Measurements from ENCODE around the gene ABCA5. TPM values are rescaled to one million over a fixed set of nuclear protein-coding genes. Genes with fewer than 3 reads are reported as not detected.
"Not testable (repeated sequence)": the region's sequence is repeated elsewhere in the genome, so short reads cannot be mapped to it uniquely, and the experiment has no call there.

Gene ABCA5
- polyA plus RNA-seq, 1 experiment: 6.5 TPM

GRCh38 chr17:69300222-69300621, 26.7 kb downstream of the ABCA5 start:
- ChIA-PET CTCF (no interaction called here), POLR2A (no interaction called here)
- no peak for DNase-seq (ENCODE audit: low read depth)
- no peaks in the 10 kb centered on the region for H3K27me3 ChIP-seq (ENCODE audit: control insufficient read depth, insufficient read depth, low read length)
- TF ChIP-seq CTCF (IDR thresholded peaks at IDR 0.05; ENCODE audit: insufficient read depth, low read depth, low read length): no peak
- no peaks in the 10 kb centered on the region for H3K36me3 ChIP-seq (ENCODE audit: control insufficient read depth, insufficient read depth, low read length)
- no peak overlapping the region for H3K4me3 ChIP-seq (ENCODE audit: low read depth, low read length)

- H3K36me3 ChIP-seq (ENCODE audit: control insufficient read depth, insufficient read depth, low read length); H3K4me3 ChIP-seq (ENCODE audit: low read depth, low read length); POLR2A ChIA-PET; DNase-seq (ENCODE audit: low read depth); H3K27me3 ChIP-seq (ENCODE audit: control insufficient read depth, insufficient read depth, low read length); CTCF ChIA-PET: not testable (repeated sequence)
Observed at GRCh38 chr17:69298120-69298722, 28.7 kb downstream of the ABCA5 start.

- H3K4me3 ChIP-seq (ENCODE audit: low read depth, low read length): no peak overlapping the region
- ChIA-PET CTCF (no interaction called here), POLR2A (no interaction called here)
- DNase-seq (ENCODE audit: low read depth): no peak
- no peak for TF ChIP-seq CTCF (IDR thresholded peaks at IDR 0.05; ENCODE audit: insufficient read depth, low read depth, low read length)
- no peaks in the 10 kb centered on the region for H3K27me3 ChIP-seq (ENCODE audit: control insufficient read depth, insufficient read depth, low read length)
- H3K36me3 ChIP-seq (ENCODE audit: control insufficient read depth, insufficient read depth, low read length): no peaks in the 10 kb centered on the region; the same call in 1 of the 2 replicates
Observed at GRCh38 chr17:69287168-69287567, 39.8 kb downstream of the ABCA5 start.

- ChIA-PET CTCF (no interaction called here), POLR2A (no interaction called here)
- TF ChIP-seq CTCF (IDR thresholded peaks at IDR 0.05; ENCODE audit: insufficient read depth, low read depth, low read length): no peak
- no peaks in the 10 kb centered on the region for H3K27me3 ChIP-seq (ENCODE audit: control insufficient read depth, insufficient read depth, low read length)
- no peak overlapping the region for H3K4me3 ChIP-seq (ENCODE audit: low read depth, low read length)
- H3K36me3 ChIP-seq (ENCODE audit: control insufficient read depth, insufficient read depth, low read length): no peaks in the 10 kb centered on the region
- no peak for DNase-seq (ENCODE audit: low read depth)
Observed at GRCh38 chr17:69286257-69286656, 40.7 kb downstream of the ABCA5 start.

GRCh38 chr17:69284646-69285045, 42.3 kb downstream of the ABCA5 start:
- H3K27me3 ChIP-seq (ENCODE audit: control insufficient read depth, insufficient read depth, low read length): no peaks in the 10 kb centered on the region
- CTCF ChIA-PET: interaction anchor here (0.9 kb wide), 1 partner anchor 11 kb away, joined by 3 read pairs; no protein-coding TSS in a partner anchor
- DNase-seq (ENCODE audit: low read depth): no peak
- POLR2A ChIA-PET: no interaction called here
- no peak overlapping the region for H3K4me3 ChIP-seq (ENCODE audit: low read depth, low read length)
- H3K36me3 ChIP-seq (ENCODE audit: control insufficient read depth, insufficient read depth, low read length): no peaks in the 10 kb centered on the region
- TF ChIP-seq CTCF (IDR thresholded peaks at IDR 0.05; ENCODE audit: insufficient read depth, low read depth, low read length): no peak

- DNase-seq (ENCODE audit: low read depth): no peak
- Histone ChIP-seq H3K36me3 (ENCODE audit: control insufficient read depth, insufficient read depth, low read length) (no peaks in the 10 kb centered on the region), H3K27me3 (ENCODE audit: control insufficient read depth, insufficient read depth, low read length) (no peaks in the 10 kb centered on the region), H3K4me3 (ENCODE audit: low read depth, low read length) (no peak overlapping the region)
- ChIA-PET CTCF (no interaction called here), POLR2A (no interaction called here)
- no peak for TF ChIP-seq CTCF (IDR thresholded peaks at IDR 0.05; ENCODE audit: insufficient read depth, low read depth, low read length)
Observed at GRCh38 chr17:69282002-69282401, 44.9 kb downstream of the ABCA5 start.

GRCh38 chr17:69276279-69276678, 50.7 kb downstream of the ABCA5 start:
- DNase-seq (ENCODE audit: low read depth); H3K4me3 ChIP-seq (ENCODE audit: low read depth, low read length); H3K27me3 ChIP-seq (ENCODE audit: control insufficient read depth, insufficient read depth, low read length); POLR2A ChIA-PET; H3K36me3 ChIP-seq (ENCODE audit: control insufficient read depth, insufficient read depth, low read length); CTCF ChIA-PET: not testable (repeated sequence)

Measured in BJ (cell line).